Measurements from ENCODE around the gene ATP8B3. TPM values are rescaled to one million over a fixed set of nuclear protein-coding genes. Genes with fewer than 3 reads are reported as not detected.

Gene ATP8B3
- total and polyA plus RNA-seq, 9 of the 15 experiments (the other 6 are each of a cell fraction or from before 2014, with no cell fraction given): 1.2 to 12.3 (median 3.8) TPM

DNA sequence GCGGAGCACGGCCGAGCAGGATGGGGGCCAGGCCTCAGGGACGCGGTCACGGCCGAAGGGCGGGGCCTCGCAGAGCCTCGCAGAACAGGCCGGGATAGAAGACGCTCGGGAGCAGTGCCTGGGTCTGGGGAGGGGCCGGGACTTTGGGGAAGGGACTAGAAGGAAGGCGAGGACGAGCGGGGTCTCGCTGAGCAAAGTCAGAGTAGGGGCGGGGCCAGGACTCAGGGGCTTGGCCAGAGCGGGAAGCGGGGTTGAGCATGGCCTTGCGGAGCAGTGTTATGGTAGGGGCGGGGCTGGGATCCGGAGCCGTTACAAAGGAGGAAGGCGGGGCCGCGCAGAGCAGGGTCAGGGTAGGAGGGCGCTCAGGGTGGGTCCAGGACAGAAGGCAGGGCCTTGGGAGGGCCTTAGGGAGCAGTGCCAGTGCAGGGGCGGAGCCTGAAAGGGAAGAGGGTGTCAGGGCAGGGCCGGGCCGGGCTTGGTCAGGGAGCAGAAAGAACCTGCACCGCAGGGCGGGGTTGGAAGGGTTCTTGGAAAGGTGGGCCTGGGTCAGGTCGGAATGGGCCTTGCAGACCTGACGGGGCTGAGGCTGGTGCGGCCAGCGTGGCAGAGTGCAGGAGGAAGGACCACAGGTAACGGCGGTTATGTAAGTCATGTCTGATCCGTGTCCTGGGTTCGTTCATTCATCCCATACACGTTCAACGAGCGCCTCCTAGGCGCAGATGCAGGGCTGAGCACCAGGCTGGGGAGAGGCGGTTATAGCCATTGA lies 533 bp upstream of the ATP8B3 start (continued):
- TF ChIP-seq, protein P1, sequence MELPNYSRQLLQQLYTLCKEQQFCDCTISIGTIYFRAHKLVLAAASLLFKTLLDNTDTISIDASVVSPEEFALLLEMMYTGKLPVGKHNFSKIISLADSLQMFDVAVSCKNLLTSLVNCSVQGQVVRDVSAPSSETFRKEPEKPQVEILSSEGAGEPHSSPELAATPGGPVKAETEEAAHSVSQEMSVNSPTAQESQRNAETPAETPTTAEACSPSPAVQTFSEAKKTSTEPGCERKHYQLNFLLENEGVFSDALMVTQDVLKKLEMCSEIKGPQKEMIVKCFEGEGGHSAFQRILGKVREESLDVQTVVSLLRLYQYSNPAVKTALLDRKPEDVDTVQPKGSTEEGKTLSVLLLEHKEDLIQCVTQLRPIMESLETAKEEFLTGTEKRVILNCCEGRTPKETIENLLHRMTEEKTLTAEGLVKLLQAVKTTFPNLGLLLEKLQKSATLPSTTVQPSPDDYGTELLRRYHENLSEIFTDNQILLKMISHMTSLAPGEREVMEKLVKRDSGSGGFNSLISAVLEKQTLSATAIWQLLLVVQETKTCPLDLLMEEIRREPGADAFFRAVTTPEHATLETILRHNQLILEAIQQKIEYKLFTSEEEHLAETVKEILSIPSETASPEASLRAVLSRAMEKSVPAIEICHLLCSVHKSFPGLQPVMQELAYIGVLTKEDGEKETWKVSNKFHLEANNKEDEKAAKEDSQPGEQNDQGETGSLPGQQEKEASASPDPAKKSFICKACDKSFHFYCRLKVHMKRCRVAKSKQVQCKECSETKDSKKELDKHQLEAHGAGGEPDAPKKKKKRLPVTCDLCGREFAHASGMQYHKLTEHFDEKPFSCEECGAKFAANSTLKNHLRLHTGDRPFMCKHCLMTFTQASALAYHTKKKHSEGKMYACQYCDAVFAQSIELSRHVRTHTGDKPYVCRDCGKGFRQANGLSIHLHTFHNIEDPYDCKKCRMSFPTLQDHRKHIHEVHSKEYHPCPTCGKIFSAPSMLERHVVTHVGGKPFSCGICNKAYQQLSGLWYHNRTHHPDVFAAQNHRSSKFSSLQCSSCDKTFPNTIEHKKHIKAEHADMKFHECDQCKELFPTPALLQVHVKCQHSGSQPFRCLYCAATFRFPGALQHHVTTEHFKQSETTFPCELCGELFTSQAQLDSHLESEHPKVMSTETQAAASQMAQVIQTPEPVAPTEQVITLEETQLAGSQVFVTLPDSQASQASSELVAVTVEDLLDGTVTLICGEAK (IDR thresholded peaks at IDR 0.05): no peak
- TF ChIP-seq, protein P1 (CRISPR knock-in tag; IDR thresholded peaks at IDR 0.05): no peak
- TF ChIP-seq RBM17 (IDR thresholded peaks at IDR 0.05; ENCODE audit: borderline replicate concordance, low read depth, low read length): no peak
- TF ChIP-seq, protein P2, sequence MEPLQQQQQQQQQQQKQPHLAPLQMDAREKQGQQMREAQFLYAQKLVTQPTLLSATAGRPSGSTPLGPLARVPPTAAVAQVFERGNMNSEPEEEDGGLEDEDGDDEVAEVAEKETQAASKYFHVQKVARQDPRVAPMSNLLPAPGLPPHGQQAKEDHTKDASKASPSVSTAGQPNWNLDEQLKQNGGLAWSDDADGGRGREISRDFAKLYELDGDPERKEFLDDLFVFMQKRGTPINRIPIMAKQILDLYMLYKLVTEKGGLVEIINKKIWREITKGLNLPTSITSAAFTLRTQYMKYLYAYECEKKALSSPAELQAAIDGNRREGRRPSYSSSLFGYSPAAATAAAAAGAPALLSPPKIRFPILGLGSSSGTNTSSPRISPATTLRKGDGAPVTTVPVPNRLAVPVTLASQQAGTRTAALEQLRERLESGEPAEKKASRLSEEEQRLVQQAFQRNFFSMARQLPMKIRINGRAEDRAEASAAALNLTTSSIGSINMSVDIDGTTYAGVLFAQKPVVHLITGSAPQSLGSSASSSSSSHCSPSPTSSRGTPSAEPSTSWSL (CRISPR knock-in tag; IDR thresholded peaks at IDR 0.05; ENCODE audit: borderline replicate concordance): no peak
- TF ChIP-seq, protein P3, sequence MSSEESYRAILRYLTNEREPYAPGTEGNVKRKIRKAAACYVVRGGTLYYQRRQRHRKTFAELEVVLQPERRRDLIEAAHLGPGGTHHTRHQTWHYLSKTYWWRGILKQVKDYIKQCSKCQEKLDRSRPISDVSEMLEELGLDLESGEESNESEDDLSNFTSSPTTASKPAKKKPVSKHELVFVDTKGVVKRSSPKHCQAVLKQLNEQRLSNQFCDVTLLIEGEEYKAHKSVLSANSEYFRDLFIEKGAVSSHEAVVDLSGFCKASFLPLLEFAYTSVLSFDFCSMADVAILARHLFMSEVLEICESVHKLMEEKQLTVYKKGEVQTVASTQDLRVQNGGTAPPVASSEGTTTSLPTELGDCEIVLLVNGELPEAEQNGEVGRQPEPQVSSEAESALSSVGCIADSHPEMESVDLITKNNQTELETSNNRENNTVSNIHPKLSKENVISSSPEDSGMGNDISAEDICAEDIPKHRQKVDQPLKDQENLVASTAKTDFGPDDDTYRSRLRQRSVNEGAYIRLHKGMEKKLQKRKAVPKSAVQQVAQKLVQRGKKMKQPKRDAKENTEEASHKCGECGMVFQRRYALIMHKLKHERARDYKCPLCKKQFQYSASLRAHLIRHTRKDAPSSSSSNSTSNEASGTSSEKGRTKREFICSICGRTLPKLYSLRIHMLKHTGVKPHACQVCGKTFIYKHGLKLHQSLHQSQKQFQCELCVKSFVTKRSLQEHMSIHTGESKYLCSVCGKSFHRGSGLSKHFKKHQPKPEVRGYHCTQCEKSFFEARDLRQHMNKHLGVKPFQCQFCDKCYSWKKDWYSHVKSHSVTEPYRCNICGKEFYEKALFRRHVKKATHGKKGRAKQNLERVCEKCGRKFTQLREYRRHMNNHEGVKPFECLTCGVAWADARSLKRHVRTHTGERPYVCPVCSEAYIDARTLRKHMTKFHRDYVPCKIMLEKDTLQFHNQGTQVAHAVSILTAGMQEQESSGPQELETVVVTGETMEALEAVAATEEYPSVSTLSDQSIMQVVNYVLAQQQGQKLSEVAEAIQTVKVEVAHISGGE (CRISPR knock-in tag; IDR thresholded peaks at IDR 0.05): no peak
- TF ChIP-seq, protein P4, sequence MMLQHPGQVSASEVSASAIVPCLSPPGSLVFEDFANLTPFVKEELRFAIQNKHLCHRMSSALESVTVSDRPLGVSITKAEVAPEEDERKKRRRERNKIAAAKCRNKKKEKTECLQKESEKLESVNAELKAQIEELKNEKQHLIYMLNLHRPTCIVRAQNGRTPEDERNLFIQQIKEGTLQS (IDR thresholded peaks at IDR 0.05): no peak
- TF ChIP-seq, protein P4 (CRISPR knock-in tag; conservative IDR thresholded peaks at IDR 0.05): no peak
